GM18526 (cell line): Measurements from ENCODE around the gene PCNX4.

Experiments used
- POLR2A ChIP-seq: IDR thresholded peaks from 3 replicates; pipeline ENCODE4 v1.6.1; 2011; ENCODE audit not compliant: insufficient read length; ENCODE audit errors: extremely low read depth

Gene PCNX4

DNA sequence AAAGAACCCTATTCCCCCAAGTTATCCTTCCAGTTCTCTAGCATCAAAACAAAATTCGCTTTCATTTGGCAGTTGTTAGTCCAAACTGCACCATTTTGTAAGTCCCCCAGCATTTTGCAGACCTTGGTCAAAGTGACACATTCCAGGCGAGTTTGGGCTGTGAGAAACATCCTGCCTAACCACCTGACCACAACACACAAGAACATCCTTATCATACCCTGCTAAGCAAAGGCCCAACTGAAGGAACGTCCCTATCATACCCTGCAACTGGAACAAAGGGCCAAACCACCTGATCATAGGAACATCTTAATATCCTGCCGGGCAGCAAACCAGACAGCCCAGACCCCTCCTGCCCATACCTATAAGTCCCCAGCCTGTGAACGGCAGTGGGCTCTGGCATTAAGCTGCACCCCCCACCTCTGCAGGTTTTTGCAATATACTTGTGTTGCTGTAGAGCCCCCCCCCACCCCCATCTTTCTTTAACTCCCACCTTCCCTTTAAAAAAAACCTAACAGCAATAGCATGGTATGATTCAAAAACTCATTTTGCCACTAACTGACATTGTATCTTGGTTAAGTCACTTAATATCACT, 2.7 kb downstream of the PCNX4 start:
- TF ChIP-seq POLR2A, result no peak

DNA sequence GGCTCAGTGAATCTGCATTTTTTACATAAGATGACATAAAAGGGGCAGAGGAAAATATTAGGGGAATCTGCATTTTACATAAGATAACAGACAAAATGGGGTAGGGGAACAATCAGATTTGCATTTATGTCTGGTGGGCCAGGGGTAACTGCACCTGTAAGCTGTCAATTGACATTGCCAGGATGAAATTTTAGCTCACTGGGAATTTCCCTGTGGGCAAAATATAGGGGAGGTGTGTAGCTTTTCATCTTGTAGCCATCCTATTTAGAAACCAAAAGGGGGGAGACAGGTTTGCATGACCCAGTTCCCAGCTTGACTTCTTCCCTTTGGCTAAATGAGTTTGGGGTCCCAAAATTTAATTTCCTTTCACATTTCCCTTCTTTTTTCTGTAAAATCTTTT, 3.5 kb downstream of the PCNX4 start:
- TF ChIP-seq POLR2A, result no peak

DNA sequence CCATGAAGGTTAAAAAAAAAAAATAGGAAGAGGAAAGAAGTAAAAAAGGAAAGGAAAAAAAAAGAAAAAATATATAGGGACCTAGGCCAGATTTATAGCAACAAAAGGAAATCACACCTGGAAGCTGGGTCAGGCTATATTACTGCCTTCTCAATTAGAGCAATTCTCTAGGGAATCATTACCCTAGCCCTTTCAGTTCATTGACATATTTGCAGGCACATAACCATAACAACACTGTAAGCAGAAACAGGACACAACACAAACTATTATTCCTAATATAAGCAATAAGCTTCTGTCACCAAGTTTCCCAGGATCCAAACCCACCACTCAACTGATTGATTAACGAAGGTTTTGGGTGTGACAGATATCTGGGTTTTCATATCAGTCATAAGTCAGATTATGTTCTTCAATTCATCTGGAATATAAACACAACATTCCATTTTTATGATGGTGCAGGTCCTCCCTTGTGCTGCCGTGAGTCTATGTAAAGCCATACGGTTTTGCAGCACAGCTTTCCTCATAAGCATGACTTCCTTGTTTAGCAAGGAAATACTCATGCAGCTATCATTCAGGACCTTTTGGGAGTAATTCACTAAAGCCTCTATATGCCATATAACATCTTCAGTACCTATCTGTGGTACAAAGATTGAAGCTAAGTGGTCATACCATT, 4.2 kb downstream of the PCNX4 start:
- no peak for TF ChIP-seq POLR2A

DNA sequence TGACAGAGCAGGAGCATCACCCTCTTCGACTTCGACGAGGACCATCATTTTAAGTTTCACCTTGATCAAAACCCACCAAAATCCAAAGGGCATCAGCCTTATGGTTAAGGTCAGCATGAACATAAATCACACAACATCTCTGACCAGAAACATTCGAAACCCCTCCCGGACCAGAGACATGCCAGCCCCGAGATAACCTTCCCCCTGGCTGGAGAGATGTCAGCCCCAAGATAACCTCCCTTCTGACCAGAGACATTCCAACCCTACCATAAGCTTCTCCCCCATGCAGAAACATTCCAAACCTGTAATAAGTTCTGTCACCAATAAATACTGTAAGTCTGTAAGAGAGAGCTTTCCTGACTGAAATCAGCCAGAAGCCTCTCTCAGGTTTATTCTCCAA, 6.3 kb downstream of the PCNX4 start:
- TF ChIP-seq POLR2A, result no peak

DNA sequence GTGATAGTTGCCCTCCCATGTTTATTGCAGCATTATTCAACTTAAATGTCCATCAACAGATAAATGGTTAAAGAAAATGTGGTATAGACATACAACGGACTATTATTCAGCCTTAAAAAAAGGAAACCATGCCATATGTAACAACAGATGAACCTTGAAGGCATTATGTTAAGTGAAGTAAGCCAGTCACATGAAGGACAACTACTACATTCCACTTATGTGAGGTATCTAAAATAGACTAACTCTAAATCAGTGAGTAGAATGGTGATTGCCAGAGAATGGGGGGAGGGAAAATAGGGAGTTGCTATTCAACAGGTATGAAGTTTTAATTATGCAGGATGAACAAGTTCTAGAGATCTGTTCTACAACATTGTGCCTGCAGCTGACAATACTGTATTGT, 10.1 kb downstream of the PCNX4 start:
- TF ChIP-seq POLR2A, result no peak

DNA sequence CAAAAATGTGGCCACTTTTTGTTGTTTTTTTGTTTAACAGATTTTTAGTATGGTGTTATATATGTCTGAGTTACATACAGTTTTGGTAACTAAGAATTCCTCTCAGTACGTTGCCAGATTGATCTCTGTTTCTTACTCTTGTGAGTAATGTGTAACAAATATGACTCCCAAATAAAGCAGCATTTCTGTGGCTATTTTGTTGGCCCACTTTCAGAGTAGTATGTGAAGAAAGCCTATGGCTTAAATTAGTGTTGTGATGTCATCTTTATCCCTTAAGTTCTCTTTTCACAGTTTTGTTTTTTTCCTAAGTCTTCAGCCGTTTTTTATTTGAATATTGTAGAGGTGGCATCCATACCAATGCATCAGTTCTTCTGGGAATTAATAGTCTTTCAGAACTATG, 10.7 kb downstream of the PCNX4 start:
- TF ChIP-seq POLR2A, result no peak

DNA sequence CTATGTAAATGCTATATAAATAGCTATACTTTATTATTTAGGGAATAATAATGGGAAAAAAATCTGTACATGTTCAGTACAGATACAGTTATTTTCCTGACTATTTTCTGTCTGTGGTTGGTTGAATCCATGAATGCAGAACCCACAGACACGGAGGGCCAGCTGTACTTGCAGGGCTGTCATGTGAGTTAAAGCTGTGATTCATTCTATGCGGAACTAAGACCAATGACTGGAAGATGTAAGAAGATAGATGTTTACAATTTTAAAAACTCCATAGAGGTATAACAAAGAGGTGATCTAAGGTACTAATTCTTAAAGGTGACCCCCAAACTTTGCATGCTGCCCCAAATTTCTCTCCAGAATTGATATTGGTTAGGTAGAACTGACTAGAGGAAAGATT, 14.6 kb downstream of the PCNX4 start:
- TF ChIP-seq POLR2A, result no peak

DNA sequence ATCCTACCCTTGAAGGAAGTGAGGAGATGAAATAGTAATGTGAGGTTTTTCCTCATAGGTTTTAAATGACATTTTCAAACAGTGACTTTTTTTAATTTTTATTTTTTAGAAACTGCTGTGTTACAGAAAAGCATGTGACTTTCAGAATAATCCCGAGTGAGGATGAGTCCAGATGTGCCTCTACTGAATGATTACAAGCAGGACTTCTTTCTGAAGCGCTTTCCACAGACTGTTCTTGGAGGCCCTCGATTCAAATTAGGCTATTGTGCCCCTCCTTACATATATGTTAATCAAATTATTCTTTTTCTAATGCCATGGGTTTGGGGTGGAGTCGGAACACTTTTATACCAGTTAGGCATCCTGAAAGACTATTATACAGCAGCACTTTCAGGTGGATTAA, 15.8 kb downstream of the PCNX4 start:
- TF ChIP-seq POLR2A, result no peak

DNA sequence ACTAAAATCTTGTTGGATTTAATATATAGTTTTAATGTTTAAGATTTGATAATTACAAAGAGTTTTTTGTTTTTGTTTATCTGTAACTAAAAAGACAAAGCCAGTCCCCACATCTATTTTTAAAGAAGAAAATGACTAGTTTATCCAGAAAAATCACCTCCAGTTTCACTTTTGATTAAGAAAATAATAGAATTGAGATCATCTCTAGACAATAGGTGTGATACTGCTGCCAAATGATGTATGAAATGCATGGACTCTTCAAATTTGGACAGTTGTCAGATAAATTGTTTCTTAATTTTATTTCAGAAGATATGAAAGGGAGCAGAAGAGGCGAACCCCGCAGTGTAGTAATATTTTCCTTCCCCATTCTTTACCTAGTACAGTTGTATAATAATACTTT, 20.0 kb downstream of the PCNX4 start:
- no peak for TF ChIP-seq POLR2A

DNA sequence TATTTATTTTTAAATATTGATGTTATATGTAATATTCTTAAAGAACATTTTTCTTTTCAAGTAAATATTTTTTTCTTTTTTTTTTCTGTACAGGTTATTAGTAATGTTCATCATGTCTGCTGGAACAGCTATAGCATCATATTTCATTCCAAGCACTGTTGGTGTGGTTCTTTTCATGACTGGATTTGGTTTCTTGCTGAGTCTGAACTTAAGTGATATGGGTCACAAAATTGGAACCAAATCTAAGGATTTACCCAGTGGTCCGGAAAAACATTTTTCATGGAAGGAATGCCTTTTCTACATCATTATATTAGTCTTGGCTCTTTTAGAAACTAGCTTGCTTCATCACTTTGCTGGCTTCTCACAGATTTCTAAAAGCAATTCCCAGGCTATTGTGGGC, 23.2 kb downstream of the PCNX4 start:
- no peak for TF ChIP-seq POLR2A

DNA sequence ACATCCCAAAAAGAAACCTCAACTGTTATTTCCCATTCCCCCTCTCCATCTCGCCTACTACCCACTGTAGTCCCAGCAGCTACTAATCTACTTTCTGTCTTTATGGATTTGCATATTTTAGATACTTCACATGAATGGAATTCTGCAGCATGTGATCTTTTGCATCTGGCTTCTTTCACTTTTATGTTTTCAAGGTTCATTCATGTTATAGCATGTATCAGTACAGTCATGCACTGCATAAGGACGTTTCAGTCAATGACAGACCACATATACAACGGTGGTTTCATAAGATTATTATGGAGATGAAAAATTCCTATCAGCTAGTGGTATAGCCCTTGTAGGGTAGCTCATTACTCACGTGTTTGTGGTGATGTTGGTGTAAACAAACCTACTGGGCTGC, 24.5 kb downstream of the PCNX4 start:
- no peak for TF ChIP-seq POLR2A

DNA sequence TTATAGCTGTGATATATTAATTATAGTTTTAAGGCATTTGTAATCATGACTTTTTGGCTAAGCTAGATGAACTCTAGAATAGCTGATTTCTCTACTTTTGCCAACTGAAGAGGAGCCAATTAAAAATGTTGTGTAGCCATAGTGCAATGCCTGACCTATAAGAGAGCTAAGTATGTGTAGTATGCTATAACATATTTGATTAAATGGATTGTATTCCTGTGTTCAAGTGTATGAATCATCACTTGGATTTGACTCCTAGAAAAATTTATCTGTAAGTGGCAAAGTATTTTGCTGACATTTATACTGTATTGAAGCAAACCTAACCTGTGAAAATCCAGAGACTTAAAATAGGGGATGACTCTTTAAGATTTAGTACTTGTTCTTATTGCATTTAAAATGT, 34.2 kb downstream of the PCNX4 start:
- no peak for TF ChIP-seq POLR2A

DNA sequence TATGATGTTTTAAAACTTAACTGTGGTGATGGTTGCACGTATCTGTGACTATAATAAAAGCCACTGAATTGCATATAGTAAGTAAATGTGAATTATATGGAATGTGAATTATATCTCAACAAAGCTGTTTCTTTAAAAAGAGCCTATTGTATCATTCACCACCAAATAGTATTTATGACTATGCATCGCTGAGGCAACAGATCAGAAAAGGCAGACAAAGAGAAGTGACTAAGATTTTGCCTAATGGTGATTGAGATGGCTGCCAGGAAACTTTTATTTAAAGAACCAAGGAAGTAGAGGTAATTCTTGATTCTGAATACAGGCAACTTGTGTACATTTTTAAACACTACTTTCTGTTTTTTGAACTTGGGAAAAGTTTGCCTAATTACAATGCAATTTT, 41.8 kb downstream of the PCNX4 start:
- no peak for TF ChIP-seq POLR2A

DNA sequence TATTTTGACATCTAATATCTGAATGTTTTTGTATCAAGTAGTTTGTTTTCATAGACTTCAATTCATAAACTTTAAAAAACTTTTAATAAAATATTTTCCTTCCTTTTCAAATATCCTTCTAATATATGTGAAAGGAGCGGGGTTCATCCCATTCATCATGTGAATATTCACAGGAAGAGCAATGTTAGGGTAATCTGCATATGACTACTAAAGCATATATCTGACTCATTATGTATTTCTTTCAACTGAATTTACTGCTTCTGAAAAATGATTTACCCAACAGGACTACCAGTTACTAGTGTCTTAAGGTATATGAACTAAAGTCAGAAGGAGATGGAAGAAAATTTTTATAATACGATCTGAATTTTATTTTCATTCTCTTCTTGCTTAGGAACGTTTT, 43.0 kb downstream of the PCNX4 start:
- TF ChIP-seq POLR2A, result no peak

DNA sequence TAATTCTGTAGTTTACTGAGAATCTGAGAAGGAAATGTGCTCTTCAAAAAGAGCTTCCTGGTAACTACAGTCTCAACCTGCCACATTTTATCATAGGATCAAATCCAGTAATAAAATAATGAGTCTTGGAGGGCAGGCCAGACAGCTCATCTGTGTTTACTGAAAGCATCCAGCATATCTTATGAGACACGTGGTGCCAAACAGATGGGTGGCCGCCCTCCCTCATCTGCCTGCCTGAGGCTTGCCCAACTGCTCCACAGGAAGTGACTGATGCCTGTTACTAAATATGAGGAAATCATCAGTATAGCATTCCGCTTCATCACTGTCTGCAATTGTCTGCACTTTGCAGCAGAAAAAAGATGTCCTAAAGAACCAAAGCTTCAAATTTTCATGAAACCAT, 60.0 kb downstream of the PCNX4 start:
- TF ChIP-seq POLR2A, result no peak

DNA sequence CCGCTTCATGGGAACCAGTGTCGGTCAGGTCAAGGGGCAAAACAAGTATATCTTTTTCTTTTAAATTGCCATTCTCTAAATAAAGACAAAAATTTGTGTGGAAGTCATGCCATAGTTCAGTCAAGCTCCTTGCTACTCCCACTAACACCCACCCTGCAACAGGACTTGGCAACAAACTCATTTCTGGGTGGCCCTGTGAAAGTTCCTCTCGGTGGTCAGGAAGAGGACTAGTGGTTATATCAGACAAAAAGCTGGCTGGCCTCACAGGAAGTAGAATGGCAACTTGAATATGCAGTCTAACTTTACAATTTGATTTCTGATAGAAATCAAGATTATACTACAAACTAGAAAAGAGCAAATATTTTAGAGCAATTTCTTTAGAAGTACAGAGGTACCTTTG, 62.3 kb downstream of the PCNX4 start:
- no peak for TF ChIP-seq POLR2A

DNA sequence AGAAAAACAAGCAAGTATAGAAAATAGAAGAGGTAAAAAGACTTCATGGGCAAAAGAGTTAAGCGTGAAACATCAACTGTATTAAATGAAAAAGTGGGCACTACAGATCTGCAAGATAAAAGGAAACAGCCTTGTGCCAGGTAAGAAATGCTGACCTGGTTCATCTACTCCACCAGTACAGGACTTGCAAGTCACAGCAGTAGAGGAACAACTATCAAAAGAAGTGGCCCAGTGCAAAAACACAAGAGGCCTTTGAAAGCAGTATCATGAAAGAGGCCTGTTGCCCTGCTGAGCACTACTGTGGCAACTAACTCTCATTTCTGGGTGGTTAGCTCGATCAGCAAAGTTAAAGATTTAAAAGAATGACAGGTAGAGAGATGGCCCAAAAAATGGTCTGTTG, 62.9 kb downstream of the PCNX4 start:
- no peak for TF ChIP-seq POLR2A

DNA sequence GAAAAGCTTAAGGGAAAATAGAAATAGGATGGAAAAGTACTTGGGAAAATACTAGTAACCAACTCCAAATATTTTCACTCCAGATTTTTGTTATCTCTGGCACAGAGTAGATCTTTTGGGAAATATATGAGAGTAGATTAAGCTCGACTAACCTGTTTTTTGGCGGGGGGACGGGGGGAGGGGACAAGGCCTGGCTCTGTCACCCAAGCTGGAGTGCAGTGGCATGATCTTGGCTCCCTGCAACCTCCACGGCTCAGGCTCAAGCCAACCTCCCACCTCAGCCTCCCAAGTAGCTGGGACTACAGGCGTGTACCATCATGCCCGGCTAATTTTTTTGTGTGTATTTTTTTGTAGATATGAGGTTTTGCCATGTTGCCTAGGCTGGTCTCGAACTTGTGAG, 68.7 kb downstream of the PCNX4 start:
- no peak for TF ChIP-seq POLR2A
